Activated CD8-positive, alpha-beta T cell treated with anti-CD3 and anti-CD28 coated beads for 36 hours (primary cell): ENCODE measurements around the gene ANKLE2. TPM values are rescaled to one million over a fixed set of nuclear protein-coding genes. Genes with fewer than 3 reads are reported as not detected.

ENCODE experiments used
- ATAC-seq: fragments of 200-7000 bp; cut with Tn5 transposase; one replicate; pipeline ENCODE4 v1.10.0; 2021; ENCODE audit warnings: mild to moderate bottlenecking, moderate library complexity
- CTCF ChIA-PET: fragments of 350-600 bp; sonication (Branson Sonifier 250); formaldehyde crosslinking; loops from one replicate; lab custom pipeline; 2021; ENCODE audit warnings: antibody characterized with exemption; lab: Charles Lee
- POLR2A ChIA-PET: fragments of 350-600 bp; sonication (Branson Sonifier 250); formaldehyde crosslinking; loops from one replicate; lab custom pipeline; 2021; ENCODE audit warnings: antibody characterized with exemption; lab: Charles Lee
- DNase-seq: peaks from one replicate; pipeline ENCODE4 v3.0.0-alpha.2; 2020
- H3K27ac Mint-ChIP-seq: one replicate; pipeline ENCODE4 v1.8.0; 2021; ENCODE audit warnings: mild to moderate bottlenecking, mixed read lengths
- H3K27me3 Mint-ChIP-seq: one replicate; pipeline ENCODE4 v1.8.0; 2021; ENCODE audit warnings: mixed read lengths
- H3K36me3 Mint-ChIP-seq: one replicate; pipeline ENCODE4 v1.8.0; 2021; ENCODE audit warnings: low read depth, mixed read lengths
- H3K4me1 Mint-ChIP-seq: one replicate; pipeline ENCODE4 v1.8.0; 2021; ENCODE audit warnings: low read depth, mixed read lengths
- H3K4me3 Mint-ChIP-seq: one replicate; pipeline ENCODE4 v1.8.0; 2021; ENCODE audit warnings: mild to moderate bottlenecking, moderate library complexity, mixed read lengths
- H3K9me3 Mint-ChIP-seq: one replicate; pipeline ENCODE4 v1.8.0; 2021; ENCODE audit warnings: mixed read lengths
- intact Hi-C: fragments of 100-400 bp; cut with micrococcal nuclease; formaldehyde crosslinking; loops from one replicate; pipeline ENCODE4 v1.10.0; 2022
- total RNA-seq, 2 experiments: library from RNA; stranded (reverse); gene quantifications; one replicate each; pipeline ENCODE4 v1.2.3, GENCODE V29; 2021
- TF ChIP-seq, protein P1 (sequence below): fragments of 200-600 bp; IDR thresholded peaks from one replicate; pipeline ENCODE4 v1.8.0; 2022; ENCODE audit warnings: antibody characterized with exemption, mild to moderate bottlenecking

The ANKLE2 gene
- total RNA-seq, 2 experiments from 2014 or later, result 103 to 108 TPM

GRCh38 chr12:132710405-132711079 is 51.1 kb downstream of the ANKLE2 start, which contains the start of gene PGAM5:
TSS of gene PGAM5 (plus strand) at chr12:132710842. CDS start at chr12:132710877, 35 bp downstream.
- intact Hi-C loops, result loop anchor here (2.0 kb wide), 1 partner anchor 24 kb away; the partner anchor contains the start of genes POLE and PXMP2
- Mint-ChIP-seq H3K4me3 (peak within 1 kb of the TSS; percentile 87), H3K9me3 (peaks cover 10% of the 10 kb centered on the region), H3K27ac (peak within 1 kb of the TSS; percentile 84), H3K36me3 (peaks cover 29% of the 10 kb centered on the region), H3K4me1 (peaks cover 20% of the 10 kb centered on the region), H3K27me3 (no peaks in the 10 kb centered on the region)
- ChIA-PET CTCF (interaction anchor here (0.6 to 1.1 kb wide), 2 partner anchors 96 to 194 kb away, joined by 3 to 4 read pairs; no protein-coding TSS in a partner anchor), POLR2A (interaction anchor here (0.6 to 3.0 kb wide), 8 partner anchors 8 to 124 kb away, joined by 3 to 13 read pairs (median 4); partner anchors contain the start of genes ANKLE2 and POLE)
- DNase-seq (peak; percentile 86), ATAC-seq (peak; percentile 94)
- TF ChIP-seq, protein P1, sequence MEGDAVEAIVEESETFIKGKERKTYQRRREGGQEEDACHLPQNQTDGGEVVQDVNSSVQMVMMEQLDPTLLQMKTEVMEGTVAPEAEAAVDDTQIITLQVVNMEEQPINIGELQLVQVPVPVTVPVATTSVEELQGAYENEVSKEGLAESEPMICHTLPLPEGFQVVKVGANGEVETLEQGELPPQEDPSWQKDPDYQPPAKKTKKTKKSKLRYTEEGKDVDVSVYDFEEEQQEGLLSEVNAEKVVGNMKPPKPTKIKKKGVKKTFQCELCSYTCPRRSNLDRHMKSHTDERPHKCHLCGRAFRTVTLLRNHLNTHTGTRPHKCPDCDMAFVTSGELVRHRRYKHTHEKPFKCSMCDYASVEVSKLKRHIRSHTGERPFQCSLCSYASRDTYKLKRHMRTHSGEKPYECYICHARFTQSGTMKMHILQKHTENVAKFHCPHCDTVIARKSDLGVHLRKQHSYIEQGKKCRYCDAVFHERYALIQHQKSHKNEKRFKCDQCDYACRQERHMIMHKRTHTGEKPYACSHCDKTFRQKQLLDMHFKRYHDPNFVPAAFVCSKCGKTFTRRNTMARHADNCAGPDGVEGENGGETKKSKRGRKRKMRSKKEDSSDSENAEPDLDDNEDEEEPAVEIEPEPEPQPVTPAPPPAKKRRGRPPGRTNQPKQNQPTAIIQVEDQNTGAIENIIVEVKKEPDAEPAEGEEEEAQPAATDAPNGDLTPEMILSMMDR, result no peak

- intact Hi-C loops, result loop anchor here (2.0 kb wide), 1 partner anchor 23 kb away; the partner anchor contains the start of genes POLE and PXMP2
- TF ChIP-seq, protein P1, result no peak
- ChIA-PET CTCF (interaction anchor here (1.1 kb wide), 1 partner anchor 95 kb away, joined by 3 read pairs; no protein-coding TSS in a partner anchor), POLR2A (interaction anchor here (0.6 to 3.0 kb wide), 6 partner anchors 9 to 124 kb away, joined by 3 to 13 read pairs (median 4); partner anchors contain the start of genes ANKLE2 and POLE)
- Mint-ChIP-seq H3K27me3 (no peaks in the 10 kb centered on the region), H3K4me3 (peak overlapping the region; percentile 87), H3K27ac (peak overlapping the region; percentile 84), H3K36me3 (peaks cover 31% of the 10 kb centered on the region), H3K9me3 (peaks cover 10% of the 10 kb centered on the region), H3K4me1 (peaks cover 20% of the 10 kb centered on the region)
- ATAC-seq (peak; percentile 6), DNase-seq (no peak)
Measured at GRCh38 chr12:132710043-132710404, 51.6 kb downstream of the ANKLE2 start.

DNA sequence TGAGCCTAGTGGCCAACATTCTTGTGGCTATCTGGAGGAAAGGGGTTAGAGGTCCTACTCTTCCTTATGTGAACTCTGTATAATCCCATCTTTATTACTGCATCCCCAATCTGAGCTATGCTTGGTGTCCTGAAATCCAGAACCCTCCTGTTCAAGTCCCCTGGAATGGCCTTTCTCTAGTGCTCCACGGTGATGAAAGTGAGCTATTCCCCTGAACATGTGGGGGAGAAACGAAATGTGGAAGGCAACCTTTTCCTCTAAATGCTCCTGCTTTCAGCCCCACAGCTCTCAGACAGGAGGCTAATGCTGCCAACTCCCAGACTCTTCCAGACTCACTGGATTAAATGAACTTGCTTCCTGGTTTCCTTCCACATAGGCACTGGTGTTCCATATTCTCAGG is 53.5 kb downstream of the ANKLE2 start:
- CTCF ChIA-PET, result no interaction called here
- DNase-seq, result no peak
- TF ChIP-seq, protein P1, result no peak
- Mint-ChIP-seq H3K27ac (no peak overlapping the region), H3K36me3 (peaks cover 37% of the 10 kb centered on the region), H3K4me3 (no peak overlapping the region), H3K27me3 (no peaks in the 10 kb centered on the region), H3K9me3 (peaks cover 10% of the 10 kb centered on the region), H3K4me1 (peaks cover 12% of the 10 kb centered on the region)
- no peak for ATAC-seq
- POLR2A ChIA-PET, result interaction anchor here (0.9 to 1.3 kb wide), 3 partner anchors 14 to 23 kb away, joined by 3 to 4 read pairs (median 4); partner anchors contain the start of gene POLE
- intact Hi-C loops, result no loop called here

GRCh38 chr12:132707241-132707640 is 54.4 kb downstream of the ANKLE2 start:
- peaks cover 10% of the 10 kb centered on the region for H3K9me3 Mint-ChIP-seq
- no peak overlapping the region for H3K4me3 Mint-ChIP-seq
- TF ChIP-seq, protein P1, result no peak
- intact Hi-C loops, result no loop called here
- DNase-seq (no peak), ATAC-seq (no peak)
- no peak overlapping the region for H3K27ac Mint-ChIP-seq
- ChIA-PET POLR2A (interaction anchor here (1.3 kb wide), 1 partner anchor 21 kb away, joined by 4 read pairs; the partner anchor contains the start of gene POLE), CTCF (no interaction called here)
- peaks cover 6% of the 10 kb centered on the region for H3K4me1 Mint-ChIP-seq
- H3K36me3 Mint-ChIP-seq, result peaks cover 34% of the 10 kb centered on the region
- no peaks in the 10 kb centered on the region for H3K27me3 Mint-ChIP-seq
